ENCODE results near the gene RCAN1.

RCAN1 gene

GRCh38 chr21:34533938-34534337 is 81.0 kb downstream of the RCAN1 start:
- TF ChIP-seq, protein P1, sequence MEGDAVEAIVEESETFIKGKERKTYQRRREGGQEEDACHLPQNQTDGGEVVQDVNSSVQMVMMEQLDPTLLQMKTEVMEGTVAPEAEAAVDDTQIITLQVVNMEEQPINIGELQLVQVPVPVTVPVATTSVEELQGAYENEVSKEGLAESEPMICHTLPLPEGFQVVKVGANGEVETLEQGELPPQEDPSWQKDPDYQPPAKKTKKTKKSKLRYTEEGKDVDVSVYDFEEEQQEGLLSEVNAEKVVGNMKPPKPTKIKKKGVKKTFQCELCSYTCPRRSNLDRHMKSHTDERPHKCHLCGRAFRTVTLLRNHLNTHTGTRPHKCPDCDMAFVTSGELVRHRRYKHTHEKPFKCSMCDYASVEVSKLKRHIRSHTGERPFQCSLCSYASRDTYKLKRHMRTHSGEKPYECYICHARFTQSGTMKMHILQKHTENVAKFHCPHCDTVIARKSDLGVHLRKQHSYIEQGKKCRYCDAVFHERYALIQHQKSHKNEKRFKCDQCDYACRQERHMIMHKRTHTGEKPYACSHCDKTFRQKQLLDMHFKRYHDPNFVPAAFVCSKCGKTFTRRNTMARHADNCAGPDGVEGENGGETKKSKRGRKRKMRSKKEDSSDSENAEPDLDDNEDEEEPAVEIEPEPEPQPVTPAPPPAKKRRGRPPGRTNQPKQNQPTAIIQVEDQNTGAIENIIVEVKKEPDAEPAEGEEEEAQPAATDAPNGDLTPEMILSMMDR (IDR thresholded peaks at IDR 0.05; ENCODE audit: insufficient read depth, missing control alignments), result no peak
- FAIRE-seq (no peak), DNase-seq (ENCODE audit: insufficient read length, low spot score) (no peak)

DNA sequence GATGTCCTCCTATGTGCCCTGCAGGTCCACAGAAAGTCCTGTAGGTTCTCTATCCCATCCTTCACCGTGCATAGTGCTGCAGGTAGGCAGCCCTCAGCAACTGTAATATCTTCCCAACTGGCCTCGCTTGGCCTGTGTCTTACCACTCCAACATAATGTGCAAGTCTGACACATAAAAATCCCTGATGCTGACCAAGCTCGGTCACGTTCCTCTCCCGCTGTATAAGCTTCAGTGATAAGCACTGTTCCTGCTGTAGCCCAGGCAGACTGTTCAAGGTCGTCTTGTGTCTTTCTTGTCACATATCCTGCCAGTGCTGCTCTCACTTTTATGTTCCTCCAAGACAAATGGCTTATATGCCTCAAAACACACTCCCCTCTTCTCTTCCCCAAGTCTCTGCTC is 83.5 kb downstream of the RCAN1 start:
- FAIRE-seq, result no peak
- TF ChIP-seq, protein P1 (IDR thresholded peaks at IDR 0.05; ENCODE audit: insufficient read depth, missing control alignments), result no peak
- no peak for DNase-seq (ENCODE audit: insufficient read length, low spot score)

- TF ChIP-seq, protein P1 (IDR thresholded peaks at IDR 0.05; ENCODE audit: insufficient read depth, missing control alignments), result no peak
- FAIRE-seq (no peak), DNase-seq (ENCODE audit: insufficient read length, low spot score) (no peak)
Measured at GRCh38 chr21:34530261-34530660, 84.7 kb downstream of the RCAN1 start.

DNA sequence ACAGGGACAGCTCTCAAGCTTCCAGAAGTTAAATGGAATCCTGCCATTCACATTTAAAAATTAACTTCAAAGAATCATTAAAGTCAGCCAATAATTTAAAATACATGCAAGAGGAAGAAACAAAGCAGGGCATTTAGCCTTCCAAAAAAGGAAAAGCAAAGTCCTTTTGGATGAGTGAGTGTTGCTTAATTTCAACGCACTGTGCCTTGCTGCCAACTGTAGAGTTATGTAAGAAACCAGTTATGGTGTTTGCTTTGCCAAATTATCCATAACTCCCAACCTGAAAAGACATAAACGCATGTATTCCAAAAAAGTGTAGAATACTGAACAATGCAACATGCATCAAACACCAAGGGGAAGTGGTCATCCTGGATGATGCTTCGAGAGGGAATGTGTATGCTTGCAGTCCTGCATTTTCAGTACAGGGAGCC is 86.8 kb downstream of the RCAN1 start:
- TF ChIP-seq, protein P1 (IDR thresholded peaks at IDR 0.05; ENCODE audit: insufficient read depth, missing control alignments), result no peak
- no peak for DNase-seq (ENCODE audit: insufficient read length, low spot score)
- FAIRE-seq, result no peak

DNA sequence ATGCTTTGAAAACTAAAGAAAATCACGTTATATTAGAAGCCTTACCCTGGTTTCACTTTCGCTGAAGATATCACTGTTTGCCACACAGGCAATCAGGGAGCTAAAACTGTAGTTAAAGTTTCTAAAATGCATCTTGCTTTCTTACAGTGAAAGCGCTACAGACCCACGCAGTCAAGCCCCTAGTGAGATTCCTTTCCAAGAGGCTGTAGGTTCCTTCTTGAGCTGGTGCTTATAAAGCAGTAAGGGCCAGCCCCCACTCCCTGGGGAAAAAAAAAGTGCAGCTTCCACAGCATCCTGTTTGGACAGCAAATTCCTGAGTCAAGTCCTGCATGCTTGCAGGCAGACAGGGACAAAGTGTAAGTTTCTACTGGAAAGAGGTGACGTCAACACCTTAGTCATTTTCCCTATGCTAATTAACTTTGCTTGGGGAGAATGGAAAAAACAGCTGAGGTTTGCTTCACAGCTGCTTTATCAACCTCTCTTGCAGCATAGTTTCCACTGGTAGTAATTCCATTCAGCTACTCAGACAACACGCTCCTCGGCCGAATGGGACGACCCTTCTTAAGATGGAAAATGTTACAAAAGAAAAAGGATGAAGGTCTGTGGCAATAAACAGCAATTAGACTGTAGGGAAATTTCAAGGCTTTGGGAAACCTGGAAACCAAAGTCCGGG is 88.2 kb downstream of the RCAN1 start:
- TF ChIP-seq, protein P1 (IDR thresholded peaks at IDR 0.05; ENCODE audit: insufficient read depth, missing control alignments), result no peak
- DNase-seq (ENCODE audit: insufficient read length, low spot score) (no peak), FAIRE-seq (no peak)

DNA sequence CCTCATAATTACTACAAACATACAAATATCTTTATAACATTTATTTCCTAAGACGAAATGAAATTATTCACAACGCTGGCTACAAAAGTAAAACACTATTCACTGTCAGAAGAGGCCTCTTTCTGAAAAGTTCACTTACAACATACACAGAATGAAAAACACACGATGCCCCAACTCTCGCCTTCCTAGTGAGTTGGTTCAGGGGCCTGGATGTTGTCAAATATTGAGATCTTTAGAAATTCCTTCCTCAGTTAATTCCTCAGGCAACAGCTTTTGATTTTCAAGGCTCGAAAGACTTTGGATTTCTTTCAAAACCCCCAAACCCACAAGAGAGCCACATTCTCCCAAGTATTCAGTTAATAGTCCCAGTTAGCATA is 88.7 kb downstream of the RCAN1 start:
- DNase-seq (ENCODE audit: insufficient read length, low spot score) (no peak), FAIRE-seq (no peak)
- TF ChIP-seq, protein P1 (IDR thresholded peaks at IDR 0.05; ENCODE audit: insufficient read depth, missing control alignments), result no peak
